Choroid plexus epithelial cell (primary cell): Measurements from ENCODE around the gene ZNF559.

Experiments
- DNase-seq: peaks from one replicate; pipeline ENCODE4 v3.0.0-alpha.2; 2010; ENCODE audit warnings: low read depth
- H3K4me3 ChIP-seq: 2 replicates; pipeline ENCODE4 v1.5.1; 2011; ENCODE audit warnings: low read depth, mild to moderate bottlenecking, control low read depth, low read length, moderate library complexity
- TF ChIP-seq, protein P1 (sequence below): conservative IDR thresholded peaks from 2 replicates; pipeline ENCODE4 v1.5.1; 2011; ENCODE audit warnings: low read depth, mild to moderate bottlenecking, control low read depth, inconsistent platforms, low read length, moderate library complexity

The ZNF559 gene

DNA sequence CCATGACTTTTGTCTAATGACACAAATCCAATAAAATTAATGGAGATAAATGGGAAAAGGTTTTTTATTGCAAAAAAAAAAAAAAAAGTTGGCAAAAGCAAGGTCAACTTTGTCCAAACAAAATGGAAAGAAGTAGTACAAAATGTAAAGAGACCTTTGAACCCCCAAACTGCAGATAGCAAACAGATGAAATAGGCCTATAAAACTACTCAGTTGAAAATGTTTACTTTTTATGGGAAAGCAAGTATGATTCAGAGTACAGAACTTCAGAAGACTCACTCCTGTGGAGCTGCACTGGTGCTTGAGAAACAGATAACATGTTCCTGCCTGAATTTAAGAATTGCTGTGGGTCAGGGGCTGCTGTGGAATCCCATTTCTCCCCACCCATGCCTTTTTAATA is 29.0 kb downstream of the ZNF559 start:
- TF ChIP-seq, protein P1, sequence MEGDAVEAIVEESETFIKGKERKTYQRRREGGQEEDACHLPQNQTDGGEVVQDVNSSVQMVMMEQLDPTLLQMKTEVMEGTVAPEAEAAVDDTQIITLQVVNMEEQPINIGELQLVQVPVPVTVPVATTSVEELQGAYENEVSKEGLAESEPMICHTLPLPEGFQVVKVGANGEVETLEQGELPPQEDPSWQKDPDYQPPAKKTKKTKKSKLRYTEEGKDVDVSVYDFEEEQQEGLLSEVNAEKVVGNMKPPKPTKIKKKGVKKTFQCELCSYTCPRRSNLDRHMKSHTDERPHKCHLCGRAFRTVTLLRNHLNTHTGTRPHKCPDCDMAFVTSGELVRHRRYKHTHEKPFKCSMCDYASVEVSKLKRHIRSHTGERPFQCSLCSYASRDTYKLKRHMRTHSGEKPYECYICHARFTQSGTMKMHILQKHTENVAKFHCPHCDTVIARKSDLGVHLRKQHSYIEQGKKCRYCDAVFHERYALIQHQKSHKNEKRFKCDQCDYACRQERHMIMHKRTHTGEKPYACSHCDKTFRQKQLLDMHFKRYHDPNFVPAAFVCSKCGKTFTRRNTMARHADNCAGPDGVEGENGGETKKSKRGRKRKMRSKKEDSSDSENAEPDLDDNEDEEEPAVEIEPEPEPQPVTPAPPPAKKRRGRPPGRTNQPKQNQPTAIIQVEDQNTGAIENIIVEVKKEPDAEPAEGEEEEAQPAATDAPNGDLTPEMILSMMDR = no peak
- DNase-seq = no peak
- H3K4me3 ChIP-seq = no peak overlapping the region

DNA sequence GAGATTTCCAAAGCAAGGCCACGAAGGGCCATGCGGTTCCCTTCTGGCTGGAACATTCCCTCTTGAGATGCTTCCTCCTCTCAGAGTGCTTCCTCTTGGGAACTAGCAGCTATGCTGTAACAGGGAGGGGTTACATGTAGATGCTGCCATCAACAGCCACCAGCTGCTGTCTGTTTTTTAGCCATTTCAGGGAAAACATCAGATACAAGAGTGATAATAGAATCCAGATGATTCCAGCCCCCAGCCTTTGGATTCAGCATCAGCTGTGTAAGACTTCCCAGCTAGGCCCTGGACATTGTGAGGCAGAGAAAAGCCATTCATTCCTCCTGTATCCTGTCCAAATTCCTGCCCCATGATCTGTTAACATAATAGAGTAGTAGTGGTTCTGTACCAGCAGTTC is 30.7 kb downstream of the ZNF559 start:
- no peak overlapping the region for H3K4me3 ChIP-seq
- TF ChIP-seq, protein P1 = no peak
- DNase-seq = no peak

DNA sequence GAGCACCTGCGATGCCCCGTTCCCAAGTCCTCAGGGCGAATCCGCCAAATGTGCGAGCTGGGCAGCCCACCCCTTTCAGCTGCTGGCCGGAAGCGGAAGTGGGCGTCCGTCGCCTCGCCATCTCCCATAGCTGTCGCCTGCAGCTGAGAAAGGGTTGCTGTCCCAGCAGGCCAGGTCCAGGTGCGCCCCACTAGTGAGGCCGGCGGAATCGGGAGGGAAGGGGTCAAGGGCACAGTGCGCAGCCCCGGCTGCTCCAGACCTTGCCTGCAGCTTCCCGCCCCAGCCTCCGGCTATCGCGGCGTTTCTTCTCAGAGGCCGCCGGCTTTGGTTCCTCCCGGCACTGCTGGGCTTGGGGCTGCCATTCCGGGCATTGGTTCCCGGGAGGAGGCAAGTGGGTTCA is 38.9 kb downstream of the ZNF559 start, which contains the start of gene ZNF177:
Gene ZNF177, plus strand, starts transcription at position 109 of the 400 bp plus-strand sequence. CDS start 15,299 bp downstream, outside the sequence.
- H3K4me3 ChIP-seq = peak within 1 kb of the TSS; percentile 58
- TF ChIP-seq, protein P1 = no peak
- peak; percentile 4 for DNase-seq

DNA sequence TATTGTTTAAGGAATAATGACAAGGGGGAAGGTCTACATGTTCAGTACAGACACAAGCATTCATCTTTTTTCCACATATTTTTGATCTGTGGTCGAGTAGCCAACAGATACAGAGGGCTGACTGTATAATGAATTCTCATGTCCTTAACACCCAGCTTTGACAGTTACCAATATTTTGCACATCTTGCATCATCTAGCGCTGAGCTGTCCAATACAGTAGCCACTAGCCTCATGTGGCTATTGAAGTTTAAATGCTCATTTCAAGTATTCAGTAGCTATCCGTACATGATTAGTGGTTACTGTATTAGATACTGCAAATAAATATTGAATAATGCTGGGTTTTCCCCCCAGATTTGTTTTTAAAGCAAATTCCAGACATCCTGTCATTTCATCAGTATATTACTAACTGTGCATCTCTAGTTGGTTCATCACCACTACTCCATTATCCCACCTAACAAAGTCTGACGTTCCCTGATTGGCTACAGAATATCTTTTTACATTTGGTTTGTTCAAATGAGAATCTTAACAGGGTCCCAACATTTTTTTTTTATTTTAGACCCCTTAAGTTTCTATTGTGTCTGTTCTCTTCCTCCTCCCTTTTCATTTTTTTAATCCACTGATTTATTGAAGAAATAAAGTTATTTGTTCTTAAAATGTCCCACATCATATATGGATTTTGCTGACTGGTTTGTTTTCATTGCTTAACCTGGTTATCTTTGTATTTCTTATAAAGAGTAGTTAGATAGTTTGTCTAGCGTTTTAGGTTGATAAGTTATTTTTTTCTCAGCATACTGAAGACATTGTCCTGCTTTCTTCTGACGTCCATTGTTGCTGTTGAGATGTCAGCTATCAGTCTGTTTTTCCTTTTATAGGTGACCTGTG is 47.0 kb downstream of the ZNF559 start:
- TF ChIP-seq, protein P1 = no peak
- DNase-seq = peak; percentile 0

DNA sequence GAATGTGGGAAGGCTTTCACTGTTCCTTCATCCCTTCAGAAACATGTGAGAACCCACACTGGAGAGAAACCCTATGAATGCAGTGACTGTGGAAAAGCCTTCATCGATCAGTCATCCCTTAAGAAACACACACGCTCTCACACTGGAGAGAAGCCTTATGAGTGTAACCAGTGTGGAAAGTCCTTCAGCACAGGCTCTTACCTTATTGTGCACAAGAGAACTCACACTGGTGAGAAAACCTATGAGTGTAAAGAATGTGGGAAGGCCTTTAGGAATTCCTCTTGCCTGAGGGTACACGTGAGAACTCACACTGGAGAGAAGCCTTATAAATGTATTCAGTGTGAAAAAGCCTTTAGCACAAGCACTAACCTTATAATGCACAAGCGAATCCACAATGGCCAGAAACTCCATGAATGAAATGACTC is 57.4 kb downstream of the ZNF559 start:
- peak; percentile 5 for DNase-seq
- TF ChIP-seq, protein P1 = no peak
- H3K4me3 ChIP-seq = no peak overlapping the region

More for the DNA sequence above, 47.0 kb downstream of the ZNF559 start:
- H3K4me3 ChIP-seq = no peak overlapping the region
